NCI-H2196 treated with DMSO at 0.1 percent for 48 hours (cell line): ENCODE results near the gene RIPK3.
"Not testable (repeated sequence)": the region's sequence is repeated elsewhere in the genome, so short reads cannot be mapped to it uniquely, and the experiment has no call there.

ENCODE experiments used
- DNase-seq: peaks from one replicate; lab custom pipeline; 2025; ENCODE audit not compliant: unreplicated experiment; lab: John Stamatoyannopoulos, UW

Gene RIPK3

DNA sequence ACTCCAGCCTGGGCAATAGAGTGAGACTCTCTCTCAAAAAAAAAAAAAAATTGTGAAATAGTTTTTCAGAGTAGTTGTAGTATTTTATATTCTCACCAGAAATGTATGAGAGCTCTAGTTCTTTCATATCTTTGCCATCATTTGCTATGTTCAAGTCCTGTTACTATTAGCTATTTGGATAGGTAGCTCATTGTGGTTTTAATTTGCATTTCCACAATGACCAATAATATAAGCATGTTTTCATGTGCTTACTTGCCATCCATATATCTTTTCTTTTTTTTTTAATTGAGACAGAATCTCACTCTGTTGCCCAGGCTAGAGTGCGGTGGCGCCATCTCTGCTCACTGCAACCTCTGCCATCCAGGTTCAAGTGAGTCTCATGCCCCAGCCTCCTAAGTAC, 8.4 kb upstream of the RIPK3 start:
- DNase-seq, result no peak

DNA sequence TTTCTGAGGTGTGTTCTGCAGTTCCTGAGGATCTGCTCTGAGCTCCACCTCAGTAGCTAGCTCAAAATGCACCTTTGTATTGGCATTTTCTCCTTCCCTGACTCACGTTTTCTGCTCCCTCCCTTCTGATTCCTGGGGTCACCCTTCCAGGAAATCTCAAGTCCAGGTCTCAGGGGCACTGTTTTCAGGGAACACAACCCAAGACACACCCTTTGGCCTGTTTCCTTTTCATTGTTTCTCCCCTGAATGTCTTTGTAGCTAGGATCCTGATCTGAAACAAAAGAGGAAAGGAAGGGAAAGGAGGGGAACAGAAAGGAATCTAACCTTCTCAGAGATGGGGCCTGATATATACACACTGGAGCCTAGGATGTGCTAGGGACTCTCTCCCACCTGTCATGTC, 7.3 kb upstream of the RIPK3 start:
- no peak for DNase-seq

DNA sequence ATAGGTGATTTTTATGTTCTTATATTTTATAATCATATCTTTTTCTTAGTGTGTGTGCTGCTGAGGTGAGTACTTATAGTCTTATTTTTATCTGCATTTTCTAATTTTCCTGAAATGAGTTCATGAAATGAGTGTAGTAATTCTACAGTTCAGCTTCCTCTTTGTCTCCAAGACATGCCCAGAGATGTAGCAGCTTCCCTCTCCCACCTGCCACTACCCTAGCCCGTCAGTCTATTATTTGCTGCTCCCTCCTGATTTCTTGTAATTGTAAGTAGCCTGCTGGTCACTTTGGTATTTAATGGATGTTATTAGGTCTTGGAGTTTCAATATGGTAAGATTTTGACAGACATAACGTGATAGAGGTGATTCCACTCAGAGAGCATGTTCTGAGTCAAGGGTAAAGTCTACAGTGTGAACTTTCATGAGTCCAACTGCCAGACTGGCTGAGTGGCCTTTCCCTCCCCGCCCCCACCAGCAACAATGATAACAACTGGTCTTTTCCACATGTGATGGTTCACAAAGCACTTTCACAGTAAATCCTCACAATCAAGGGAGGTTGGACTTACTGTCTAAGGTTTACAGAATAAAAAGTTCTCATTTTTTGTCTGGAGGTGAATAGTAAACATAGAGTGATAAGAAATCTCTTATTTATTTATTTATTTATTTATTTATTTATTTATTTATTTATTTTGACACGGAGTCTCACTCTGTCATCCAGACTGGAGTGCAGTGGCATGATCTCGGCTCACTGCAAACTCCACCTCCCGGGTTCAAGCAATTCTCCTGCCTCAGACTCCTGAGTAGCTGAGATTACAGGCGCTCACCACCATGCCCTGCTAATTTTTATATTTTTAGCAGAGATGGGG, 4.2 kb upstream of the RIPK3 start:
- DNase-seq, result no peak

DNA sequence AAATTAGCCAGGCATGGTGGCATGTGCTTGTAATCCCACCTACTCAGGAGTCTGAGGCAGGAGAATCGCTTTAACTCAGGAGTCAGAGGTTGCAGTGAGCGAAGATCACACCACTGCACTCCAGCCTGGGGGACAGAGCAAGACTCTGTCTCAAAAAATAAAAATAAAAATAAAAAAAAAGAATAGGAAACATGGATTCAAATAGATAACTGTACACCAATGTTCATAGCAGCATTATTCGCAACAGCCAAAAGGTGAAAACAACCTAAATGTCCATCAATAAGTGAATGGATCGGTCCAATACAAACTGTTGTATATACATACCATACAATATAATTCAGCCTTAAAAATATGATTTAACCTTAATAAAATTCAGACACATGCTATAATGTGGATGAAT, 3.1 kb upstream of the RIPK3 start:
- DNase-seq, result no peak

DNA sequence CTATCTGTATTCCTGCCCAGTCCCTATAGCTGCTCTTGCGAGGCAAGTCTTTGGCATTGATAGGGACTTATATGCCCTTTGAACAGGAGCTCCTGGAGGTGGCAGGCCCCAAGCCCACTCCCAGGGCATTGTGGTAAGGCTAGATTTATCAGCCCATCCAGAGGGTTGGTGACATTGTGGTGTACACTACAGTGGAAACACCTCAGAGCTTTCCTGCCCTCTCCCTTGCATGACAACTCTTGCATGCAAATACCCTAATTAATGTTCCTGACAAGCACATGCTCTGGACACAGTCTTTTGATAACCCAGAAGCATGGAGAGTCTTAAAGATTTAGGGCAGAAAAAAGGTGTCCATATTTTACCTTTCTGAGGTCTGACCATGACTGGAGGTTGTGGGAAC, 815 bp upstream of the RIPK3 start:
- DNase-seq, result no peak

DNA sequence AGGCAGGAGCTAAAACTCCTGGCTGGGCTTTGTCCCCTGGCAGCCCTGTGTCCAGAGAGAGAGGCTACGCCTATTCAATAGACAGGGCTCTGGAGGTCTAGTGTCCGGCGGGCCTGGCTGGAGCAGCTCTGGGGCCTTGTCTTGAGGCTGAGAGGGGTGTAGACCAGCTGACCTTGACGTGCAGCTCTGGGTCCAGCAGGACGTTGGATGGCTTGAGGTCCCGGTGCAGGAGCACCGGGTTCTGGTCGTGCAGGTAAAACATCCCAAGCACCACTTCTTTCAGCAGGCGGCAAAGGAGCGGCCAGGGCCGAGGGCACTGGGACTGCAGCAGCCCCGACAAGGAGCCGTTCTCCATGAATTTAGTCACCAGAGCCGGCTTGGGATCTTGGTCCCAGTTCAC, 948 bp downstream of the RIPK3 start:
- no peak for DNase-seq

DNA sequence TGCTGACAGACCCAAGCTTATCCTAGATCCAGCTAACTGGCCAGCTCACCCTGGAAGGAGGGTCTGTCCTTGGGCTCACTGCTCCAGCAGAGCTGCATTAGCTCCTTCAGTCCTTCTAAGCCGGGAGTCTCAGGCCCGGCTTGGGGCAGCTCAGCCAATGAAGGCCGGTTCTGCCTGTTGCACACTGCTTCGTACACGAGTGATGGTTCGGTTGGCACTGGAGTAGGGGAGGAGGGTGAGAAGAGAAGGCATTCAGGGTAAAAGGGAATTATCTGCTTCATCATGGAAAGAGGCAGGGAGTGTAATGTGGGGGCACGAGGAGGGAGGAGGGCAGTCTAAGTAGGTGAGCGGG, 2.0 kb downstream of the RIPK3 start:
- no peak for DNase-seq

DNA sequence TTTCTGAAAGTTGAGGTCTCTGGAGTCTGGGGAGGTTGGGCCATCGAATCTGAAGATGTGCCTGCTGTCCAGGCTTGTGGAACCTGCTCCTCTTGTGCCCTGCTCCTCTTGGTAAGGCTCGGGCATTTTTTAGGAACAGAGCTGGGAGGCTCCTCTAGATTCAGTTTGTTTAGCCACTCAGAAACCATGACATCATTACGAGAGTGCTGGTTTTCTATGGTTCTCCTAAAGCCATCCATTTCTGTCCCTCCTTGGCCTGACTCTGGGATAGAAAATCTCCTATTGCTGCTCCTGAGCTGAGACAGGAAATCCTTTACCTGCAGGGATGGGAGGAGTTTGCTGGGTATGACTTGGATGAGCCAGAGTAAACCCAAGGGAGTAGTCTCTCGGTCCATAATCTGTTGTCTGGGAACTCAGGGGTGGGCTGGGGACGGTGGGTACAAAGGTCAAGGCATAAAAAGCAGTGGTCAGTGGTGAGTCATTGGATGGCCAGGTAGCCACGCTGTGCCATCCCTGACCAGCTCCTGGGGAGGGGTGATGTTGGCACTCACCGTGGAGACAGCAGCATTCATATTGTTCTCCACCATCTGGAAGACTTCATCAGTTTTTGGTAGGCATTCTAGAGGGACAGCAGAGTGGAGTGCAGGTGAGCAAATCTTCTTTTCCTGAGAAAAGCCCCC, 2.5 kb downstream of the RIPK3 start:
- DNase-seq, result no peak

DNA sequence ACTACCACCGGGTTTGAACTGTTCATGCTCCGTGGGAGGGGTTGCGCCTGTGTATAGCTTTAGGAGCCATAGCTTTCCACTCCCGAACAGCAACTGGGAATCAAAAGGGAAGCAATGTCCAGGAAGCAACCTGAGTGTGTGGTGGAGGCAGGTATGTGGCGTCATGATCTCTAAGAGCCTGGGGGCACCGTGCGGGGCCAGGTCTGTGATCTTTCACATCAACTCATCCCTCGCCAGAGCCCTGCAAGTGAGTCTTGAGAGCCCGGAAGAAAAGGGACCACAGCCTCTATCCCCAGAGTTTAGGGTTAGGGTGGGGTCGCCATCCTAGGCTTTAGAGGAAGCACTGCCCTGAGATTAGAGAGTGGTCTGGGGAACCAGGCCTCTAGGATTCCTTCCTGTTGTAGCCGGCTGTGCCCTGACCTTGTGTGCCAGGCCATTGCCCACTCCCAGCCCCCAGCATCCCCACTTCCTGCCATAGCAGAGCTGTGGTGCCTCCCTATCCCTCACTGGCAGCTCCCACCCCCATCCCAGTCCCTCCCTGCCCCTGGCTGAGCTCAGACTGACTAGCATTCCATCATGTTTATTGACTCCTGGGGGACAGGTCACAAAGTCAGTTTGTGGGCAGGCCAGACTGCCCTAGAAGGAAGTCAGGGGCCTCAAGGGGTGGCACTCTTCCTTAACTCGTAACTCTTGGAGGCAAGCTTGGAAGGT, 4.2 kb downstream of the RIPK3 start:
- no peak for DNase-seq

DNA sequence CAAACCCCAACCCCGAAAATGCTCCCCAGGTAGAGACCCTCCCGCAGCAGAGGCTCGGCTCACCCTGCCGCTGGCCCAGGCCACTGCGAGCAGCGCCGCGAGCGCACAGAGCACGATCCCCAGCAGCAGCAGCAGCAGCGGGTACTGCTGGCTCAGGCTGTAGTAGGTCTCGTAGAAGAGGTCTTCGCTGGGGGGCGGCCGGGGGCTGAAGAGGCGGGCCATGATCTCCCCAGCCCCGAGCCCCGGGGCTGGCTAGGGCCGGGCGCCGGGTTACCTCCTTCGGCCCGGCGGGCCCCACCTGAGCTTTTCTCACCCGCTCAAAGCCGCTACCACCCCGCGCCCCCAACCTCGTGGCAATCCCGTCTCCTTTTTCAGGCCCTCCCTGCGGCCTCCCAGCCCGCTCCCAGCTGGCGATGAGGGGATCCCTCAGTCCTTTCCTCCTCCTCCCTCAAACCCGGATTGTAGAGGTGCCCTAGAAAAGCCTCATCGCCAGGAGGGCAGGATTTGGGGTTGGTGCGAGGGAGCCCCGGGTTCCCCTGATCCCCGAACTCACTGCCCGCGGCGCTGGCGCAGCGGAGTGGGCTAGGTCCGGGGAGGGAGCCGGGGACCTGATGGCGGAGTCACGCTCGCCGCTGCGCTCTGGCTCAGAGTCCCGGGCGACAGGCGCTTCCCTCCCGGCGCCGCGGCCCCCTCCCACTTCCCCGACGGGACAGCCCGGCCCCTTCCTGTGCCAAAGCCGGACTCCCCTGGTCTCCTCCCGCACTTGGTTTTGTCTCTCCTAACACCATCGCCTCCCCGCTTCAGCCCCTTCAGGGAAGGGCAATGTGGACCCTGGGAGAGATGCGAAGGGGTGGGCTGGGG, 5.1 kb downstream of the RIPK3 start, which contains the start of gene ADCY4:
ADCY4 (minus strand) TSS at position 641 of the 861 bp plus-strand sequence; CDS start at position 222, 419 bp downstream.
- DNase-seq, result no peak

DNA sequence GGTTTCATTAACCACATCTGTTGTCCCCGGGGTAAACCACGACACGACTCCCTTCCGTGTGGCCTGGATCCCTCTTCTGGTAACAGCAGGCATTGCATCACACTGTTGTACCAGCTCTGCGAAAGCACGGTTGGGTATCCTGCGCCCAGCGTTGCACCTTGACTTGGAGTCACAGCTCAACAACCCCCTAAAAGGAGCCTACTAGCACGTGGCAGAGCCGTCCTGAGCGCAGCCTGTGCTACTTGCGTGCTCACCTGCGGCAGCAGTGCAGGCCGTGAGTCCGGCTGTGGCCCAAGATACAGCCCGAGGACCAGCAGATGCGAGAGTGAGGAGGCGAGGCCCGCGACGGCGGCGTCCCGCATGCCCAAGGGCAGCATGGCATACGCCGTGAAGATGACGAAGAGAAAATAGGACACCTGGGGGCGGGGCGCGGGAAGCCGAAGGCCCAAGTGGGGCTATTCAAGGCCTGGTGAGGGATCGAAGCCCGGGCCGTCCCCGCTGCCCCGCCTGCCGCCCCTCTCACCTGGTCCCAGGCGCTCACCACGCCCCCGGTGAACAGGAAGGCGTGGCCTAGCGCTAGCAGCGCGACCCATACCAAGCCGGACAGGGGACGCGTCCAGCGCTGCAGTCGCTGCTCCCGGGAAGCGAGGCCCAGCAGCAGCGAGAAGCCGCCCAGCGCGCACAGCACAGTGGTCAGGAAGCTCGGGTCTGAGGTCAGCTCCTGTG, 7.4 kb downstream of the RIPK3 start:
- no peak for DNase-seq

DNA sequence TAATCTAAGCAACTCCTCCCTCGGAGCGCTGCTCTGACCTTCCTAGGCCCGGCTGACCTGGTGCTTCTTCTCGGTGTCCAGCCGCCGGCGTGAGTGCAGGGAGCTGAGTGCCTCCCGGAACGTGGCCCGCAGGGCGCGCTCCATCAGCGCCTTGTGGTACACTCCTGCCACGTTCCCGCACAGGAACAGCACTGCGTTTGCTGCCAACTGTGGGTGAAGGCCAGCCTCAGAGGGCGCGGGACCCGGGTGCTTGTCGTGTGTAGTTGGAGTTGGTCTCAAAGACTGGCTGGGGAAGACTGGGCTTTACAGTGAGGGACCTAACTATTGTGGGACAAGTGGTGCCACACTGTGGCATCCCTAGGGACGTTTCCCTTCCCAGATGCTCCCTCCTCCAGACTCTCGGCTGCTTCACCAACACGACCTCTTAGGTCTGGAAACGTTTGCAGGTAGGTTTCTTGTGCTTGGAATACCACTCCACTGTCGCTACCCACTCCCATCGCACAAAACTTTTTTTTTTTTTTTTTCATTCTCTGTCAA, 8.0 kb downstream of the RIPK3 start:
- no peak for DNase-seq

DNA sequence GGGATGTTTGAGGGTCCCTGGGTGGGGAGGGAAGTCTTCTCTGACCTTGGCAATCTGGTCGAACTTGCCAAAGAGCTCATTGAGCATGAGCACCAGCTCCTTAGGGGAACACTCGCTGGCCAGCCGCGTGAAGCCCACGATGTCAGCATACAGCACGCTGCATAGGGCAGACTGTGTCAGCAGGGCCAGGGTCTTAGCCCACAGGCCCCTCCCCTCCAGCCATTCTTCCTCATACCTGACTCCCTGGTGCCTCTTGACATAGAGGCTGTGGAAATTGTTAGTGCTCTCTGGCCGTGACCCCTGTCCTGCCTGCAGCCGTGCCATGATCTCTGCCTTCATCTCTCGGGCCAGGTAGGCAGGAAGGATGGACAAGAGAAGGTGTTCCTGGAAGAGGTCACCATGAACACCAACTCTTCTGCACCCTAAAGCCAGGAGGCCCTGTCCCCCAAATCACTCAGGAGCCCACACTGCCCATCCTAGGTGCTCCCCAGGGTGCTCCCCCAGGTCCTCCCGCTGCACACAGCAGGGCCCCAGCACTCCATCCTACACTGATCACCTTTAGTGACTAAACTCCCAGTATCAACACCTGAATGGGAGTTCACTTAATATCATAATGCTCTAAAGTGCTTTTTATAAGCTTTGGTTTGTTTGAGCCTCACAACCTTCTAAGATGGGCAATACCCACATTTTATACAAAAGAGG, 8.7 kb downstream of the RIPK3 start:
- DNase-seq, result no peak

DNA sequence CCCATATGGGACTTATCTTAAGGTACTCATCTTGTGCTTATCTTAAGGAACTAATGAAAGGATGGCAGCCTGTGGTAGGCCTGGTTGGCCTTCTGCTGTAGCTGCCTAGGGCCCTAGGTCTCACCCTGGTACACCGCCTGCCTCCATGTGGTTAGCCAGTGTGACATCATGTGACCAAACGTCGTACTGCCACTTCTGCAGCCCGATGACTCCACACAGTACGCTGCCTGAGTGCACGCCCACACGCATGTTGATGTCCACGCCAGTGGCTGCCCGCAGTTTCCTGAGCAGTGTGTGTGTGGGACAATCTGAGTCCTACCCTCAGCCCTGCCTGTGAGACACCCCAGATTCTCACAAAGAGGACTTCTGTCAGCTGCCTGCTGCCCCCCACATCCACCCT, 10.1 kb downstream of the RIPK3 start:
- no peak for DNase-seq

DNA sequence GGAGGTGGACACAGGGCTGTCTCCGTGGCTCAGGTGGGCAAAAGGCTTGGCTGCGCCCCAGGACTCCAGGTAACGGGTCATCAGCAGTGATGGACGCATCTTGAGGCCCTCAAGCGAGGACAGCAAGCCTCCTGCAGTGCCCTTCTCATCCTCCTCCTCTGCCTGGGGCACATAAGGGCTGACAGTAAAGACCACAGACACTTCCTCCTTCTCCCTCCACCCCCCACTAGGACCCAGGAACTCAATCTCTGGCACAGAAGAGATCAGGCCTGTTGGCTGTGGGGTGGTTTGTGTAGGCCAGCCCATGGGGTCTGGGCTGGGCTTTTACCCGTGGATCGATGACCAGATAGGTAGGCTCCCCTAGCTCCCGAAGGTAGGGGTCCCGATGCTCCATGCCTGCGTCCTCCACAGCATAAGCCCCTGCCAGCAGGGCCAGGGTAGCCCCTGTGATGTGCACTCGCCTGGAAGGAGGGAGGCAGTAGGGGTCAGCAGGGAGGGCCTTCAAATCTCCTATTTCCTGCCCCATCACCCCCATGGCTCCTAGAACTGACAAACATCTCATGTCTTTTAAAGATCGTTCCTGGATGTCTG, 10.6 kb downstream of the RIPK3 start:
- no peak for DNase-seq

DNA sequence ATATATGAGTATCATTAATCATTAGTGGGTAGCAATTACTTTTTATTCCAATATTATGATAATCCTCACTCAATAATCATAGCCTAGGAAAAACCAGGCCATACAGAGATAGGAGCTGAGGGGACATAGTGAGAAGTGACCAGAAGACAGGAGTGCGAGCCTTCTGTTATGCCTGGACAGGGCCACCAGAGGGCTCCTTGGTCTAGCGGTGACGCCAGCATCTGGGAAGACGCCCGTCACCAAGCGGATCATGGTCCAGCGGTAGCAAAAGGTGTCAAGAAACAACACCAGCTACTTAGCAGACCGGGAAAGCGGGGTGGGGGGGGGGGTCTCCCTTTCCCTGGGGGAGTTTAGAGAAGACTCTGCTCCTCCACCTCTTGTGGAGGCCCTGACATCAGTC, 11.9 kb downstream of the RIPK3 start:
- DNase-seq, result not testable (repeated sequence)

DNA sequence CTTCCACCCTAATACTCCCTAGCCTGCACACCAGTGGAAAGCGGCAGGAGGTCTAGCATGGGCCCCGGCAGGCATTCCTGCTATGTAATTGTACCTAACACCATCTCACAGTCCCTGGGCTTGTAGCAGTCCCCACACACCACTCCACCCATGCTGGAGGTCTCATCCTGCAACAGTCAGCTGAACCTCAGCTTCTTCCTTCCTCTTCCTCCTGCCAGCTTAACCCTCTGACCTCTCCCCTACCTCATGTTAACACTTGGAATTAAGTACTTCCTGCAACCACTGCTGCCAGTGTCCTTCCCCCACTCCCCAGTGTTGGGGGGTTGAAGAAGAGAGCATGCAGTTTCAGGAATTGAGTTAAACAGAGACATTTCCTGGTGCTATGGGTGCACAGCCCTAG, 12.5 kb downstream of the RIPK3 start:
- no peak for DNase-seq

DNA sequence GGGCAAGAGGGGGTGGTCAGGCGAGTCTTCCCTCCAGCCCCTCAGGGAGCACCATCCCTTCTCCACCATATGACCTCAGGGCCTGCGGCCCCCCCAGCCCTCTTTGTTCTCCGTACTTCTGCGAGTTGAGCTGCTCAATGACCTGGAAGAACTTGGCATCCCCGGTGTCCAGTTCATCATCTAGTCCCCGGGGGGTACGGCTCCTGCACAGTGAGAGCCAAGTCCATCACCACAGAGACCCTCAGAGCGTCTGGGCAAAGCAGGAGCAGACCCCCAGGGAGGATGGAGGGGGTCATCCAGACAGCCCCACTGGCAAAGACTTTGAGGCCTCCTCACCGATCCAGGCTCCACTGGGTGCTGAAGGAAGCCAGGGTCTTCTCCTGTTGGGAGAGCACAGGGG, 13.8 kb downstream of the RIPK3 start:
- no peak for DNase-seq

DNA sequence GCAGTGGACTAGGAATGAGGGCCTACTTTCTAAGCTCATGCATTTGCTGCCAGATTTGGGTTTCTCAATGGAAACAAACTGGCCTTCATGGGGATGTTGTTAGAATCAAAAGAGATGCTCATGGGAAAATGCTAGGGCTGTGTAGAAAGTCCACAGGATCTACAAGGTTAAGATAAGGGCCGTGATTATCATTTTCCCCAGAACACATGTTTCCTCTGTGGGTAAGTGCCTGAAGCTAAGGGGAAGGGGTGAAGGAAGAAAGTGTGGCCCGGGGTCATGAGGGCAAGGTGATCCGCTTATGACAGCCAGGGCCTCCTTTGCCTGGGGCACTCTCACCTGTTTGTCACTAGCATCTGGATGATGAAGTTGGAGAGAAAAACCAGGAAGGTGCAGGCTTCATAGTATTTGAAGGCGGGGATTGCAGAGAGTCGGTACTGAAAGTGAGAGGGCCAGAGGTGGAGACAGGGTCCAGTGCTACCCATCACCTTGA, 14.7 kb downstream of the RIPK3 start:
- DNase-seq, result no peak
